Fibroblast of skin of left quadriceps (primary cell): ENCODE data around the gene YBX2.
A peak's percentile ranks its signal among the peaks of the same experiment; 100 is the strongest.

Experiments
- DNase-seq, 2 experiments: peaks; one replicate each; pipeline ENCODE4 v3.0.0-alpha.2; 2013; ENCODE audit warnings: low read depth in 2 of 2

Gene YBX2

DNA sequence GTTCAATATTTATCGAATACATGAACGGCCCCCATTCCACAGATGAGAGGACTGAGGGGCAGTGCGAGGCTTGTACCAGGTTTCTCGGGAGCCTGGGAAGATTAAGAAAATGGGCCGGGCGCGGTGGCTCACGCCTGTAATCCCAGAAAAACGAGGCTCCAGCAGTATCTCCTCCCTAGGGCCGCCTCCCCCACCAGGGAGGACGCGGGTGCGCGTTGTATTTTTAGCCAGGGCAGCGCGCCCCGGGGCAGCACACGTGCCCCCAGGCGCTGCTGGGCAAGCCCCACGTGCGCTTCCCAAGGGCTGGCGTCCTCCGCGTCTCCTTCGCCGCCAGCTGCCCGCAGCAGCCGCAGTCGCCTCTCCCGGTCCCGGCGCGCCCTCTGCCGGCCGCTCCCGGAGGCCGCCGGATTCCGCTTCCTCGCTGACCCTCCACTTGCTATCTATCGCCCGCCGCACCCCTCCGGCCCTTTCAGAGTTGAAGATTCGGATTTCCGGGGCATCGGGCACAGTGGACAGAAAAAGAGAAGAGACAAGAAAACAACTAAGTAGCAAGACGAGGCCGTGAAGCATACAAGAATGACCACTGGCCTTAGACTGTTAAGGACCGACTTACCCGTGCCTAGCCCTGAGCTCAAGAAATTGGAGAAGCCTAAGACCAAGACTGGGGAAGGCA, 1.9 kb upstream of the YBX2 start:
- no peak for DNase-seq

DNA sequence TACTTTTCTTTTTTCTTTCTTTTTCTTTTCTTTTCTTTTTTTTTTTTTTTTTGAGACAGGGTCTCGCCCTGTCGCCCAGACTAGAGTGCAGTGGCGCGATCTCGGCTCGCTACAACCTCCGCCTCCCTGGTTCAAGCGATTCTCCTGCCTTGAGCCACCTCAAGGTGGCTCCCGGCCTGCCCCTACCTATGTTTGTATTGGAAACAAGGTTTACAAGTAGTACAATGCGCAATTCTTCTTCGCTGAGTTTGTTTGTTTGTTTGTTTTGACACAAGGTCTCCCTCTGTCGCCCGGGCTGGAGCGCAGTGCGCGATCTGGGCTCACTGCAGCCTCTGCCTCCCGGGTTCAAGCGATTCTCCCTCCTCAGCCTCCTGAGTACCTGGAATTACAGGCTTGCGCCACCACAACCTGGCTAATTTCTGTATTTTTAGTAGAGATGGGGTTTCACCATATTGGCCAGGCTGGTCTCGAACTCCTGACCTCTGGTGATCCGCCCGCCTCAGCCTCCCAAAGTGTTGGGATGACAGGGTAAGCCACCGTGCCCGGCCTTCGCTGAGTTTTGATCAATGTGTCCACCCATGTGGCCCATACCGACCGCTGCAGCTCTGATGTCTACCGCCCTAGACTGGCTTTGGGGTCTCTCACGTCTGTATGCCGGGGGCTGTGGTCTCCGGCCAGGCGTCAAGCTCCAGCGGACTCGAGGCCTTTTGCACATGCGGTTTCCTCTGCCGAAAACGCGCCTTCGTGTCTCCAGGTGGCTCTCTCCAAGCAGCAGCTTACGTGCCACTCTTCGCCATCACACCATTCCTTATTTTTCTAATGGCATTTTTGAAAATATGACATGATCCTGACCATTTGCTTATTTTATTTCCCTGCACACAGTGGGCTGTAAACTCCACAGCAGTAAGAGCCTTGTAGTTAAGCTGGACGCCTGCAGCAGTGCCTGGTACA, 1.1 kb upstream of the YBX2 start:
- DNase-seq, result no peak

DNA sequence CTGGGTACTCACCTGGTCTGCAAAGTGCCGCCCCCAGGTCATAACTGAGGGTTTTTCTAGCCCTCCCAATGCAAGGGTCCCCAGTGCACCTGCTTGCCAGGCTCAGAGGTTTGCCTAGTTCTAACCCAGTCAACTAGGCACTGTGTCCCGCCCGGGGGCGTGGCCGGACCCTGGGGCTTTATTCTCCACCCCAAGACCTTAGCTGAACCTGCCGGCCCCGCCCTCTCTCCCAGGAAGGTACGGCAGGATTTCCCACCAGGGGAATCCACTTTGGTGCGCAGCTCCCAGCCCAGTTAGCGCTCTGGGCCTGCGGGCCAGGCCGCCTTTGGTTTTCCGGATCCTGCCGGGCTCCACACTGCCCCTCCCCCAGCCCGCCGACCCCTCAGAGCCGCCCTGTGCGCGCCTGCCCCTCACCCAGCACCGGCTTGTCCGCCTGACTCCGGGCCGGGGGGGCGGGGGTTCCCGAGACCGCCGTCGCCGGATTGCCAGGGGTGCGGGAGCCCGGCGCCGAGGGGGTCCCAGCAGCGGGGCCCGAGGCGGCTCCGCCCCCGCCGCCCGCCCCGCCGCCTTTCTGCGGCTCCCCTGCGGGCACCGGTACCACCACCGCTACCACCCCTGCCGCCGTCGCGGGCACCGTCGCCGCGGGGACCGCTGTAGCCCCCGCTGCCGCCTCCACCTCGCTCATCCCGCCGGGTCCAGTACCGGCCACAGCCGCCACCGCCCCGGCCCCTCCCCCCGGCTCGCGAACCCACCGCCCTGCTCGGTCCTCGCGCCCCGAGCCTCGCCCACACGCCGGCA, 424 bp downstream of the YBX2 start:
- DNase-seq, result no peak

DNA sequence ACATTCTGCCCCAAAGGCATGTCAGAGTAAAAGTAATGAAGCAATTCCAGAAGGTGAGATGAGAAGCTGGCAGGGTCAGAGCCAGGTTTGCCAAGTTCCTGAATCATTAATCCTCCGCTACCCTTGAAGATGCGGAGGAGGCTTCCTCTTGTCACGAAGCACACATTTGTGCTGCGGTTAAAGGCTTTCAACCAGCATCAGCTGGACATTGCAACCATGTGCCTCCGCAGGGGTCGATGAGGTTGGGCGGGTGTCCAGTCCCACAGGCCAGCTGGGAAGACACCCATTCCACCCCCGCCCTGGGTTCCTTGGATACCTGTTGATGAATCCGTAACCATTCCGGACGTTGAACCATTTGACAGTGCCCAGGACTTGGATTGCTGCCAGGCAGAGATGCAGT, 1.3 kb downstream of the YBX2 start:
- DNase-seq, result no peak

DNA sequence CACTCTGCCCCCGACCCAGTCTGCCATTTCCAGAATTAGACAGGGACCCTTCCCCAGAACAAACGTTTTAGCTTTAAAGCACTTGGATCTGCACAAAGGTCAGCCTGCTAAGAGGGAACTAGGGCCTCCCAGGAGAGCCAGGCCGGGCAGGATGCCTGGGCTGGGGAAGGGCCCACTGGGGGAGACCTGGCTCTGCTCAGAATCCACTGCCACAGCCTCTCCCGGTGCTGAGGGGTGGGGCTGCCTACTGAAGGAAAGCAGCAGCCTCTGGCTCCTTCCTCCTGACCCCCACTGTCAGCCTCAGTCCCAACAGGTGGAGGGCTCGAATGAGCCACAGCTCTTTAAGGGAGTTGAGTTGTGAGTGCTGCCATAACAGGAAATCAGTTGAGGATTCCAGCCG, 1.7 kb downstream of the YBX2 start:
- no peak for DNase-seq

DNA sequence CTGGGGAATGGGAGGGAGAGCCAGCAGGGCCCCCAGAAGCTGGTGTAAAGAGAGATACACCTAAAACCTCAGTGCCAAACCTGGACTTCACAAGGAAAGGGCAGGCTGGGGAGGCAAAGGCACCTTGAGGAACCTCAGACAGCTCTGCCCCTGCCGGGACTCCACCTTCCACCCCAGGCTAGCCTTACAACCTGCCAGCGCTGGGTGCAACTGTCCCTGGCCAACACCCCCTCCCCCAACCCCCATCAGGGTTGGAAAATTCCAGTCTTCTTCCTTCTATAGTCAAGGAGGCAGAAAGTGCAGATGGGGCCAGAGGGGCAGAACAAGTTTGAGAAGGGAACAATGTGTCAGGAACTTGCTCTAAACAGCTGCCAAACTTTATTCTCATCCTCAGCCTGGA, 2.2 kb downstream of the YBX2 start:
- no peak for DNase-seq

DNA sequence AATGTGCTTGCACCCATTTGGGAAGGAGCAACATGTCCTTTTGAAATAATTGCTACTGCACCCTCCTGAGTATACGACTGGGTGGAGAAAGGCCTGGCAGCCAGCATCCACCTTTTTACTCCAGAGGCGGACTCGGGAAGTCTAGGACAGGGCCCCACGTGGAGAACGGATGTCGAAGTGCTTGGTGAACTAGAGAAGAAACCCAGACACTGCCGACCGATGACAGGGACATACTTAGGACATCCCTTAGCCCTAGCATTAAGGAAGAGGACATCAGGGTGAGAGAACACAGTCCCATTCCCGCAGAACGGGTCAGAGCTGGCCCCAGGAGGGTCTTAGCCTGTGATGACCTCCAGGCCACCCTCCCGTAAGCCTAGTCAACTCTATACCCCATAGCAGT, 3.8 kb downstream of the YBX2 start:
- no peak for DNase-seq

DNA sequence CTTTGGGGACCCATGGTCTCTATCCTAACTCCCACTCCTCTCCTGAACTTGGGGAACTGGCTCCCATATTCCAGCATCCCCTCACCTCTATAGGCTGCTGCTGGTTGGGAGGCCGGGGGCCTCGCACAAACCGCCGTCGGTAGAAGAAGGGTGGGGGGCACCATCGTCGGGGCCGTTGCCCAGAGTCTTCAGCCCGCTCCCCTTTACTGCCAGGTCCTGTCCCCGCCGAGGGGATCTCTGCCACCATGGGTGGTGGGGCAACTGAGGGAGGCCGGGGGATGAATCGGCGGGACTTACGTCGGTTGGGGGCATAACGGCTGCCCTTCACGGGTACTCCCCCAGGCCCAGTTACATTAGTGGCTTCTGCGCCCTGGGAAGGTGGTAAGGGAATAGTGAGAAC, 4.3 kb downstream of the YBX2 start:
- no peak for DNase-seq

DNA sequence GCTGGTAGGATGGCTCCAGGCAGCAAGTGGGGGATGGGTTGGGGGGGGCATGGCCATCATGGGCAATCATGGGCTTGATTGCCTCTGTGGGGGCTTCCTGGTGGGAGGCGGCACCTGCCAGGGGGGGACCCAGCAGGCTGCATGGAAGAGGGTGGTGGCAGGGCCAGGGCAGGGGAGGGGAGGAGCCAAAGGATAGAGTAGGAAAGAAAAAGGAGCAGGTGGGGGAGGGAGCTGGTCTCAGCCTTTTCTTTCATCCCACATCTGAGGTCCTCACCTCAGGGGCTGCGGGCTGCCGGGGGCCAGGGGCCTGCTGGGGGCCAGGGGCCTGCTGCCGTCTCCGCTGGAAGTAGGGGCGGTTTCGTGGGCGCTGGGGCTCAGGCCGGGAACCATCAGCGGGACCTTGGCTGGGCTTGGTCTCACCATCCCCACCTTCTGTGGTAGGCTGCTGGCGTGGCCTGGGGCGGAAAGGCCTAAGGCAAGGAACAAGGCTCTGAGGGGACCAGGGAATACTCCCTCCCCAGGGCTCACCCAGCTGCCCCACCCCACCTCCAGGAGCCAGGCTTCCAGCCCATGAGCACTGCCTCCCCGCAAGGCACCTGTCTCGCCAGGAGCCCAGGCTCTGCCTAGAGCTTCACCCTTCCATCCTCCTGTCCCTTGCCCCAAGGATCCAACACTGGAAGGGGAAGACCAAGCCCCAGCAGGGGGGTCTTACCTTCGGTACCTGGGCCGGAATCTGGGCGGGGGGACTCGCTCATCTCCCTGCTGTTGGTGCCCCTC, 5.0 kb downstream of the YBX2 start:
- DNase-seq, result no peak

DNA sequence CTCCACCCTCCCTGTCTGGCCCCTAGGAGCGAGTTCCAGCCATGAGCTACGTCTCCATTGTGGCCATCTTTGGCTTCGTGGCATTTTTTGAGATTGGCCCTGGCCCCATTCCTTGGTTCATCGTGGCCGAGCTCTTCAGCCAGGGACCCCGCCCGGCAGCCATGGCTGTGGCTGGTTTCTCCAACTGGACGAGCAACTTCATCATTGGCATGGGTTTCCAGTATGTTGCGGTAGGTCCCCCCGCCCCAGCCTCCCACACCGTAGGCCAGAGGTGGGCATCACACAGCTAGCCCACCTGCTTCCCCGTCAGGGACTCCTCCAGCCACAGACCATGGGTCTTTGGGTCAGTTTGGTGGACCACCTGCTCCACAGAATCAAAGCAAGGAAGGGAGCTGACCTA, 8.8 kb downstream of the YBX2 start:
- no peak for DNase-seq

DNA sequence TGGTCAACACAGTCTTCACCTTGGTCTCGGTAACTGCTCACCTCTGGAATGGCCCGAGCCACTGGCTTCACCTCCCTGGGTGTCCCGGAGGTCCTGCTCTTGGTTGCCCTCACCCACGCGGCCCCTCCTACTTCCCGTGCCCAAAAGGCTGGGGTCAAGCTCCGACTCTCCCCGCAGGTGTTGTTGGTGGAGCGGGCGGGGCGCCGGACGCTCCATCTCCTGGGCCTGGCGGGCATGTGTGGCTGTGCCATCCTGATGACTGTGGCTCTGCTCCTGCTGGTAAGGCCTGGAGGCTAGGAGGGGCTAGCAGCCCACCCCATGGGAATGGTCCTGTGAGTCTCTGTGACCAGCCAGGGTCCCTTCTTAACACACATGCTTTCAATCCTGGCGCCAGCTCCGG, 9.5 kb downstream of the YBX2 start:
- DNase-seq, result no peak

DNA sequence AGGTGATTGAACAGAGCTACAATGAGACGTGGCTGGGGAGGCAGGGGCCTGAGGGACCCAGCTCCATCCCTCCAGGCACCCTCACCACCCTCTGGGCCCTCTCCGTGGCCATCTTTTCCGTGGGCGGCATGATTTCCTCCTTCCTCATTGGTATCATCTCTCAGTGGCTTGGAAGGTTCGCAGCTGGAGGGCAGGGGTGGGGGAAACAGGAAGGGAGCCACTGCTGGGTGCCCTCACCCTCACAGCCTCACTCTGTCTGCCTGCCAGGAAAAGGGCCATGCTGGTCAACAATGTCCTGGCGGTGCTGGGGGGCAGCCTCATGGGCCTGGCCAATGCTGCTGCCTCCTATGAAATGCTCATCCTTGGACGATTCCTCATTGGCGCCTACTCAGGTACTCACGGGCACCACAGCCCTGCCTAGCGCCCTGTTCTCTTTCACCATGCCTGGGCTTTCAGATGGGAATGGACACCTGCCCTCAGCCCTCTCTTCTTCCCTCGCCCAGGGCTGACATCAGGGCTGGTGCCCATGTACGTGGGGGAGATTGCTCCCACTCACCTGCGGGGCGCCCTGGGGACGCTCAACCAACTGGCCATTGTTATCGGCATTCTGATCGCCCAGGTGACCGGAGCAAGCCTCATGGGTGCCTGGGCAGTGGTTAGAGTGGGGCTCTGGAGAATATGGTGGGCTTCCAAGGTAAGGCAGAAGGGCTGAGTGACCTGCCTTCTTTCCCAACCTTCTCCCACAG, 10.8 kb downstream of the YBX2 start:
- DNase-seq, result no peak

DNA sequence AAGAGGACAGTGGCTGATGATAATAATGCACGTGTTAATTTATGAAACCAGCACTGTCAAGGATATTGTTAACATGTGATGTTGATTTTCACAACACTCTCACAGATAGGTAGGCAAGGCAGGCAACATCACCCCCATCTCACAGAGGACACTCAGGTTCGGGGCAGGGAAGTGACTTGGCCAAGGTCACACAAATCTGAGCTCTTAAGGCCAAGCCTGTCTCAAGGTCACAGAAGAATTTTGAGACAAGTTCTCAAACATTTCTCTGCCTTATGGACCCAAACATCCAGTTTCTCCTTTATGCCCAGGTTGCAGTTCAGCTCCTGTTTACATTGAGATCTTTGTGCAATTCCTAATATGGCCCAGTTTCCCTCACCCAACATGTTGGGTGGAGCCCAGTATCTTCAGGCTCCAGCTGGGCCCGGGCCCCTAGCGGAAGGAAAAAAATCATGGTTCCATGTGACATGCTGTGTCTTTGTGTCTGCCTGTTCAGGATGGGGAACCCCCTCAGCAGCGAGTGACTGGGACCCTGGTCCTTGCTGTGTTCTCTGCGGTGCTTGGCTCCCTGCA, 11.6 kb downstream of the YBX2 start:
- DNase-seq, result no peak

DNA sequence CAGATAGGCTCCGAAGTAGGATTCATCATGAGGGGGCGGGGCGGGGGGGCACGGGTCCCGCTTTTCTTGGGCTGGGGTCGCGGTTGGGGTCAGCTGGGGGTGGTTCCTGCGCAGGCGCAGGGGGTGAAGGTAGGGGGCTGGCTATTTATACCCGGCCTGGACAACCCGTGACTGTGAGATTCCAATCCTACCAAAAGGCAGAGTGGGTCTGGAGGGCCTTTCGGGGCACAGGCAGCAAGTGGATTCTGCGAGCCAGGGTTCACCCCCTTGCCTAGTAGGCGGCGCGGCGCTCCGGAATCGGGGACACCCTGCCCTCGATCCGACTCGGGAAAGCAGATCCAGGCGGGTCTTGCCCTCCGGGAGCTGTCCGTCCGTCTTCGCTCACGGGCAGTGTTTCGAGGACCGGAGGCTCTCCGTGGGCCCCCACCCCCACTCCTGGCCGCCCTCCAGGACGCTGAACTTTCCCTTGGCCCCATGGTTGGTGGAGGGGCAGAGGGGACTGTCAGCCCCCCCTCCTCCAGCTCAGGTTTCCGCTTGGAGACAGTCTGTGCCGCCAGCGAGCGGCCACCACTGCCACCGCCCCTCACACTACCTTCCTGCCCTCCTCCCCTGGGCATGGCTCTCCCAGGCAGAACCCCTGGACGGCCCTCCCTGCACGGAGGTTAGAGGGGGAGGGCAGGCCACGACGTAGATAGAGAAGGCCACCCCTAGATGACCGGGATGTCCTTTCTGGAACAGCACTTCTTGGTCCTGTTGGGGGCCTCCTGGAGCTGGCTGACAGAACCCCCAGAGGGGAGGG, 12.3 kb downstream of the YBX2 start:
- DNase-seq, result no peak

DNA sequence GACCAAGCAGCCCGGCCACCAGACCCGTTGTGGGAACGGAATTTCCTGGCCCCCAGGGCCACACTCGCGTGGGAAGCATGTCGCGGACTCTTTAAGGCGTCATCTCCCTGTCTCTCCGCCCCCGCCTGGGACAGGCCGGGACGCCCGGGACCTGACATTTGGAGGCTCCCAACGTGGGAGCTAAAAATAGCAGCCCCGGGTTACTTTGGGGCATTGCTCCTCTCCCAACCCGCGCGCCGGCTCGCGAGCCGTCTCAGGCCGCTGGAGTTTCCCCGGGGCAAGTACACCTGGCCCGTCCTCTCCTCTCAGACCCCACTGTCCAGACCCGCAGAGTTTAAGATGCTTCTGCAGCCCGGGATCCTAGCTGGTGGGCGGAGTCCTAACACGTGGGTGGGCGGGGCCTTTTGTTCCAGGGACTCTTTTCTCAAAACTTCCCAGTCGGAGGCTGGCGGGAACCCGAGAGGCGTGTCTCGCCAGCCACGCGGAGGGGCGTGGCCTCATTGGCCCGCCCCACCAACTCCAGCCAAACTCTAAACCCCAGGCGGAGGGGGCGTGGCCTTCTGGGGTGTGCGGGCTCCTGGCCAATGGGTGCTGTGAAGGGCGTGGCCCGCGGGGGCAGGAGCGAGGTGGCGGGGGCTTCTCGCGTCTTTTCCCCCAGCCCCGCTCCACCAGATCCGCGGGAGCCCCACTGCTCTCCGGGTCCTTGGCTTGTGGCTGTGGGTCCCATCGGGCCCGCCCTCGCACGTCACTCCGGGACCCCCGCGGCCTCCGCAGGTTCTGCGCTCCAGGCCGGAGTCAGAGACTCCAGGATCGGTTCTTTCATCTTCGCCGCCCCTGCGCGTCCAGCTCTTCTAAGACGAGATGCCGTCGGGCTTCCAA, 13.1 kb downstream of the YBX2 start, which contains the start of gene SLC2A4:
Gene SLC2A4 (plus strand): TSS at position 645 of the 879 bp plus-strand sequence. CDS start 217 bp downstream, at position 862.
- DNase-seq, result peak; percentile 85 to 88

DNA sequence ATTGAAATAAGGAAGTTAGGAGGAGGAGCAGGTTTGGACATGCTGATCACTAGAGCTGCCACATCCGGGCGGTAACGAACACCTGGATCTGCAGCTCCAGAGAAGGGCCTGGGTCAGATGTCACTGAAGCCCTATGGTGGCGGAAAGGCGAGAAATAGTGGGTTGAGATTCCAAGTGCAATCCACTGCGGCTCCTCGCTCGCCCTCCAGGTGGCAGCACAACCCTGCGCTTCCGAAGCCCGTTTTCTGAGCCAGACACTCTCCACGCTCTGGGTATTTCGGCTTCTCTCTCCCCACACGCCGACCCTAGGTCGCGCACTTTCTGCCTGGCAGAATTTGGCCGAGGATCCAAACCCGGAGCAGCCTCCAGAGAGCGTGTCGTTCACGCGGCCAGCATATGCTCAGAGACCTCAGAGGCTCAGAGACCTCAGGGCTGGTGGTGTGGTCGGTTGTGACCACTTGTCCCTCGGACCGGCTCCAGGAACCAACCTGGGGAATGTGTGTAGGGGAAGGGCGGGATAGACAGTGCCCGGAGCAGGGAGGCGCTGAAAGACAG, 13.8 kb downstream of the YBX2 start:
- peak; percentile 26 to 33 for DNase-seq

DNA sequence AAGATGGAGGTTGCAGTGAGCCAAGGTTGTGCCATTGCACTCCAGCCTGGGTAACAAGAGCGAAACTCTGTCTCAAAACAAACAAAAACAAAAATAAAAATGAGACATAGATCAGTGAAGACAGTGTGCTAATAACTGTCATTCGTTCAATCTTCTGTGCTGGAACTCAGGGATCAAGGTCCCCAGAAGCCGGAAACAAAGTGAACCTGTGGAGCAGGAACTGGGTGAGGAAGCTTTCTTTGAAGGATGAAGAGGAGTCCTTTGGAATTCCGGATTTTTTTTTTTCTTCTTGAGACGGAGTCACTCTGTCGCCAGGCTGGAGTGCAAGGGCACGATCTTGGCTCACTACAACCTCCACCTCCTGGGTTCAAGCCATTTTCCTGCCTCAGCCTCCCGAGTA, 15.0 kb downstream of the YBX2 start:
- no peak for DNase-seq

DNA sequence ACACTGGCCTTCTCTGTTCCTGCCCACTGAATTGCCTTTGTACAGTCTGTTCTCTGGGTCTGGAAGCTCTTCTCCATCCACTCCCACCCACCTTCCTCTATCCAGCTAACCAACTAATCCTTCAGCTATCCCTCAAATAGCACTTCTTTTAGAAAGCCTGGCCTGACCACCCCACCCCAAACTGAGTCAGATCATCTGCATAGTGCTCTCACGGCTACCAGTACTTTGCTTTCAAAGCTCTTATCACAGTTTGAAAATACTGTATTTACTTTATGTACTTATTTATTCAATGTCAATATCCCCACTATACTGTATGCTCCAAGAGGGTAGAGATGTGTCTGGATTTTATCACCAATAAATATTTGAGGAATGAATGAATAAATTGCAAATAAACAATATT, 27.7 kb downstream of the YBX2 start:
- DNase-seq, result no peak

DNA sequence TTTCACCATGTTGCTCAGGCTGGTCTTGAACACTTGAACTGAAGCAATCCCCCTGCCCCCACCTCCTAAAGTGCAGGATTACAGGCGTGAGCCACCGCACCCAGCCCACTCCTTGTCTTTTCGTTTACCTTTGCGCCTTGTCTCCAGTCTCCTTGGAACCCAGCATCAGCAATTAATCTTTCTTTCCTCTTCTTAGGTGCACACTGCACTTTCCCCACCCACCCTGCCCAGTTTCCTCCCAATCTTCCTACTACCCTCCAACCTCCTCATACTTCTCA, 30.7 kb downstream of the YBX2 start:
- no peak for DNase-seq
